ENCODE data around the gene DCUN1D5.

DCUN1D5 gene

GRCh38 chr11:103024086-103024485 is 67.9 kb downstream of the DCUN1D5 start:
- Histone ChIP-seq H3K27me3 (ENCODE audit: control insufficient read depth, insufficient read depth, low read length) (no peaks in the 10 kb centered on the region), H3K4me3 (ENCODE audit: low read length) (no peak overlapping the region), H3K9ac (ENCODE audit: low read length) (no peak overlapping the region), H3K36me3 (ENCODE audit: control insufficient read depth, low read depth, low read length) (no peaks in the 10 kb centered on the region), H3K9me3 (ENCODE audit: control insufficient read depth, low read depth, low read length) (peaks cover 4% of the 10 kb centered on the region), H3K27ac (ENCODE audit: low read length) (no peak overlapping the region), H3K4me1 (ENCODE audit: control insufficient read depth, low read depth, low read length) (no peaks in the 10 kb centered on the region)

GRCh38 chr11:103016031-103016430 is 75.9 kb downstream of the DCUN1D5 start:
- Histone ChIP-seq H3K9me3 (ENCODE audit: control insufficient read depth, low read depth, low read length) (no peaks in the 10 kb centered on the region), H3K9ac (ENCODE audit: low read length) (no peak overlapping the region), H3K27me3 (ENCODE audit: control insufficient read depth, insufficient read depth, low read length) (no peaks in the 10 kb centered on the region), H3K4me1 (ENCODE audit: control insufficient read depth, low read depth, low read length) (no peaks in the 10 kb centered on the region), H3K36me3 (ENCODE audit: control insufficient read depth, low read depth, low read length) (no peaks in the 10 kb centered on the region), H3K27ac (ENCODE audit: low read length) (no peak overlapping the region), H3K4me3 (ENCODE audit: low read length) (no peak overlapping the region)

DNA sequence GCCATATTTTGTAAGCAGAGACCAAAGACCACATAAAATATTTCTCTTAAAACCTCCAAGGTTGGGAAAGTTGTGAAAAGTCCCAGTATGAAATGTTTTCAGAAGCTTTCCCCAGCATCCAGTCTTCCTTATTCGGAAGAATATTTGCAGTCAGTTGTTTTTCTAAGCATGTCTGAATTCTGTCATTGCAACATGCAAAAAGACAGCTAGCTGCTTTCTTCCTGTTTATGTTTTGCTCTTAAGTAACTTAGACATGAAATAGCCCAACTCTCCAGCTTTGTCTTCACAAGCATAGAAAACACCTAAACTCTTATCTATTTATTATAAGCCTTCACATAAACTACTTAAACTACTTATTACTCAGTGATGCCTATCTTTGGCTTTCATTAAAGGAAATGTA is 78.5 kb downstream of the DCUN1D5 start:
- H3K4me1 ChIP-seq (ENCODE audit: control insufficient read depth, low read depth, low read length), result no peaks in the 10 kb centered on the region
- H3K27me3 ChIP-seq (ENCODE audit: control insufficient read depth, insufficient read depth, low read length), result no peaks in the 10 kb centered on the region
- H3K27ac ChIP-seq (ENCODE audit: low read length), result no peak overlapping the region
- no peak overlapping the region for H3K9ac ChIP-seq (ENCODE audit: low read length)
- H3K36me3 ChIP-seq (ENCODE audit: control insufficient read depth, low read depth, low read length), result no peaks in the 10 kb centered on the region
- no peak overlapping the region for H3K4me3 ChIP-seq (ENCODE audit: low read length)
- H3K9me3 ChIP-seq (ENCODE audit: control insufficient read depth, low read depth, low read length), result no peaks in the 10 kb centered on the region
